Peyer's patch (tissue), 4 donors: Measurements from ENCODE around the gene TMEM232.

Experiments
- CTCF ChIP-seq, 6 experiments: fragments of 450-650 bp in 4 of 6; fragments of 200-600 bp in 2 of 6; sonication (generic) in 1 of 6; IDR thresholded peaks; one replicate each; pipeline ENCODE4 v1.5.1; 2017 to 2019; ENCODE audit warnings: antibody characterized with exemption in 6 of 6, mild to moderate bottlenecking in 3 of 6, moderate library complexity in 1 of 6
- POLR2A ChIP-seq, 2 donors: fragments of 450-650 bp; IDR thresholded peaks; one replicate each; pipeline ENCODE4 v1.5.1; 2017; ENCODE audit warnings: antibody characterized with exemption in 2 of 2, mild to moderate bottlenecking in 2 of 2, moderate library complexity in 2 of 2

- no peak for TF ChIP-seq CTCF (IDR thresholded peaks at IDR 0.05)
- no peak for TF ChIP-seq POLR2A (IDR thresholded peaks at IDR 0.05)
Measured at GRCh38 chr5:110658006-110658405, 68.5 kb downstream of the TMEM232 start.
